ENCODE data around the gene MID1.

Gene MID1

GRCh38 chrX:10447564-10448214 lies 172.7 kb downstream of the MID1 start:
- DNase-seq (ENCODE audit: low spot score) (no peak), FAIRE-seq (peak; percentile 31)

DNA sequence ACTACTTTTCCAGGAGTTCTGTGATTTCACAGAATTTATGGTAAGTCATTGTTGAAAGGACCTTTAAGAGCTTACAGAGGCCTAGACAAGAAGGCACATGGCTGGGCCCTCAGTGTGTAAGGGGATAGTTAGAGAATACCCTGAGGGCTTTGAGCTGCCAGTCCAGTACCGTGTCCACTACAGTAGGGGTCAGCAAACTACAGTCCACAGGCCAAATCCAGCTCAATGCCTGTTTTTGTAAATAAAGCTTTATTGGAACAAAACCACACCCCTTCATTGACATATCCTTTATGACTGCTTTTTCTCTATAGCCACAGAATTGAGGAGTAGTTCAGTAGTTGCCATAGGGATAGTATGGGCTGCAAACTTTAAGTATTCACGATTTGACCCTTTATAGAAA lies 176.2 kb downstream of the MID1 start:
- no peak for FAIRE-seq
- DNase-seq (ENCODE audit: low spot score), result no peak

DNA sequence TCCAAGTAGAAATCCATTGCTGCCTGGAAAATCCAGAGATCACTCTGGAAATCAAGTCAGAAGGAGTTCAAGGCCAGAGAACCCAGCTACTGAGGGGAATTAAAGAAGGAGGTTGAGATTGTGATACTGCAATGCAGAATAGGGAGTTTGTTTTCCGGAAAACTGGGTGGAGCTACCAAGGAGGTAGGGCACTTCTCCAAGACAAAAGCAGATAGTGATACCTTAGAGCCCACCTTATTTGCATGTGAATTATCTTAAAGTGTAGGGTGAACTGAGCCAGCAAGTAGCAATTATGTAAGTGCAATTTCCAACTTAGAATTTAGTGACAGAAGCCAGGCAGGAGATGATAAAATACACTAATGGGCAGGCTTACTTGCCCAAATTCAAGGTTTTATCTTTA lies 178.9 kb downstream of the MID1 start:
- FAIRE-seq (no peak), DNase-seq (ENCODE audit: low spot score) (no peak)

DNA sequence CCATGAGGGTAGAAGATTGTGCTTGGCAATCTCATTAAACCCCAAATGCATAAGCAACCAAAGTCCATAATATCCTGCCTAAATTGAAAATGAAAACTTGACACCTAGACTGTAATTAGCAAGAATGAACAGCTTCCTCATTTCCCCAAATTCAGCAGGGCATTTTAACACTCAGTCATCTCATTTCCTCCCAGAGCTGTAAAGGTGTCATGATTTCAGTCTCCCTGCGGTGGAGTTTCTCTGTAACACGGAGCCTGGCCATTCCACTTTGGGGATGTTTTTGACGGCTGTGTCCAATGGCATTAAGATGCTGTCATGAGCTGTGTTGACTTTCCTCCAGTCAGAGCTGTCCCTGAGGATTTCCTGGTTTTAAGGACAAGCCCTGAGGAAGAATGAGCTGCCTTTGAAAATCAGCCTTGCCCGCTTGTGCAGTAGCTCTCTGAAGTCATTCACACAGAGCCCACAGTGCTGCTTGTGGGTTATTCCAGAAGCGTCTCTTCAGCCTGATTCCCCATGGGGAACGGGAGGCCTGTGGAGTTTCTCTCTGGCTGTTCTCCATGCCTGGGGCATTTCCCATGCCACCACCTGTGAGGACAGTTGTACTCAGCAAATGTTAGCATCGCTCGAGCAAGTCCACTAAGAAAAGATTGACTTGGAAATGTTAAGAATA lies 187.0 kb downstream of the MID1 start:
- no peak for DNase-seq (ENCODE audit: low spot score)
- no peak for FAIRE-seq

- FAIRE-seq, result no peak
- no peak for DNase-seq (ENCODE audit: low spot score)
These were observed 190.5 kb downstream of the MID1 start for GRCh38 chrX:10429908-10430307.

DNA sequence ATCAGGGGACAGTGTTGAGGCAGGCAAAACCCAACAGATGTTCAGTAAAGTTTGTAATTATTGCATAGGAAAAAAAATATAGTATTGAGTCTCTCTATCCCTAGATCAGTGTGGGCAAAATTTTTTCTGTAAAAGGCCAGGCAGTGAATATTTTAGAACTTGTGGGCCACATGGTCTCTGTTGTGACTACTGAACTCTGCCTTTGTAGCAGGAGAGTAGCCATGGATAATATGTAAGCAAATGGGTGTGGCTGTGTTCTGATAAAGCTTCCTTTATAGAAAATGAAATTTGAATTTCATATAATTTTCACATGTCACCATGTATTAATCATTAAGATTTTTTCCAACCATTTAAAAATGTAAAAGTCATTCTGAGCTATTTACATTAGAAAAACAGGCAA lies 193.1 kb downstream of the MID1 start:
- DNase-seq (ENCODE audit: low spot score), result no peak
- FAIRE-seq, result no peak

GRCh38 chrX:10423716-10424115 lies 196.7 kb downstream of the MID1 start:
- no peak for DNase-seq (ENCODE audit: low spot score)
- FAIRE-seq, result no peak

GRCh38 chrX:10420134-10420533 lies 200.3 kb downstream of the MID1 start:
- no peak for DNase-seq (ENCODE audit: low spot score)
- FAIRE-seq, result no peak

- no peak for DNase-seq (ENCODE audit: low spot score)
These were observed 204.0 kb downstream of the MID1 start for GRCh38 chrX:10416424-10416823.

GRCh38 chrX:10415306-10416001 lies 204.9 kb downstream of the MID1 start:
- peak; percentile 49 for DNase-seq (ENCODE audit: low spot score)
- FAIRE-seq, result peak; percentile 92

More at GRCh38 chrX:10416424-10416823, 204.0 kb downstream of the MID1 start:
- no peak for FAIRE-seq

DNA sequence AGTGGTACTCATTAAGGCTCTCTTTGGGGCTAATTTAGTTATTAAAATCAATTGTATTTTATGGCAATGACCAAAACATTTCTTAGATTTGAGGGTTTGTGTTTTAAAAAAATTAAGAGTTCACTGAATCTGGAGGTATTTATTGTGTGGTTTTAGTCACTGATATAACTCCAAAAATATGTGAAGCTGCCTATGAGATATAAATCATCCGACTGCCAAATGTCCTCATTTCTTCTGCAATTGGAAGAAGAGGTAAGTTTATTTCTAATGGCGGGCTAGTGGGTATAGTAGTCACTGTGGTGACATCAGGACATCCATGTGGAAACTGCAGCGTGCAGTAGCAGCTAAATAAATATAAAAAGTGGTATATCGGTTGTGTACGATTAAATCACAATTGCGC lies 205.5 kb downstream of the MID1 start:
- peak; percentile 77 for FAIRE-seq

GRCh38 chrX:10414156-10414824 lies 206.1 kb downstream of the MID1 start:
- DNase-seq (ENCODE audit: low spot score), result no peak
- FAIRE-seq, result no peak

More for the DNA sequence above, 205.5 kb downstream of the MID1 start:
- peak; percentile 59 for DNase-seq (ENCODE audit: low spot score)

DNA sequence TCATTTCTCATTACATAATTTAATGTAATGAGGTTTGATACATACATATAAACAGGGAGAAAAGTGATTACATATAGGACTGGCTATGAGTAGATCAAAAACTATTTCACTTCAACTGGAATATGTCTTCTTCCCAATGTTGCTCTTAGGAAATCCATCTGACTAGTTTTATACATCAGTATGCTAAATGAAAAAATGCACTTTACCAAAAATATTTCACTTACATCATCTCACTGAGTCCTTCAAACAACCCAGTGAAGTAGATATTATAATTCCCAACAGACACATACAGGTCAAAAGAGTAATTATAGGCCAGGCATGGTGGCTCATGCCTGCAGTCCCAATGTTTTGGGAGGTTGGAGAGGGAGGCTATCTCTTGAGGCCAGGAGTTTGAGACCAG lies 215.9 kb downstream of the MID1 start:
- DNase-seq (ENCODE audit: low spot score) (no peak), FAIRE-seq (no peak)

- FAIRE-seq (no peak), DNase-seq (ENCODE audit: low spot score) (no peak)
These were observed 219.1 kb downstream of the MID1 start for GRCh38 chrX:10401239-10401638.

DNA sequence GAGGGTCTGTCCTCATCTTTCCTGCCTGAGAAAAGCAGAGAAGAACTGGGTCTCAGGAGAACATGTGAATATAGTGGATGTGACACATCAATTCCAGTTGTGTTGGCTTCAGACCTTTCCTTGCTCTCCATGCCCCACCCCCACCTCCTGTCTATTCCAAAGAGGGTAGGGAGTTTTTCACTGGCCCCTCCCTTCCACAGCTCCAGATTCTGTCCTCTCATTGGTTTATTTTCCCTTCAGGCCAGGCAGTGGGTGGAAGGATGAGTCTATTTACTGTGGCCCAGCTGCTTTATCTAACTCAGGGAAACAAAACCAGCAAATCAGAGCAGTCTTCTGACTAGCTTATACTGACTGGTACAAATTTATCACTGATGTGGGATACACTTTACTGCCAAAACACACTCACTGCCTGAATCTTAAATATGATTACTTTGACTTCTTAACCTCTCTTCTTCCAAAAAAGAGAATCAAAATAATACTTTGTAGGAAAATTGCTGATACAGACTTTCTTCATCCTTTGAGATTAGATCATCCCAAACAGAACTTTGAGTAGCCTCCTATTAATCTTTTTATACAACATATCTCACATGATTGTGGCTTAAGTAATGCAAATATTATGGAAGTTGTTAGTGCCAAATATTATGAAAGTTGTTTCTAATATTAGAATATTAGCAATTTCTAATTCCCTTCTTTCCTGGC lies 221.2 kb downstream of the MID1 start:
- FAIRE-seq (no peak), DNase-seq (ENCODE audit: low spot score) (no peak)

DNA sequence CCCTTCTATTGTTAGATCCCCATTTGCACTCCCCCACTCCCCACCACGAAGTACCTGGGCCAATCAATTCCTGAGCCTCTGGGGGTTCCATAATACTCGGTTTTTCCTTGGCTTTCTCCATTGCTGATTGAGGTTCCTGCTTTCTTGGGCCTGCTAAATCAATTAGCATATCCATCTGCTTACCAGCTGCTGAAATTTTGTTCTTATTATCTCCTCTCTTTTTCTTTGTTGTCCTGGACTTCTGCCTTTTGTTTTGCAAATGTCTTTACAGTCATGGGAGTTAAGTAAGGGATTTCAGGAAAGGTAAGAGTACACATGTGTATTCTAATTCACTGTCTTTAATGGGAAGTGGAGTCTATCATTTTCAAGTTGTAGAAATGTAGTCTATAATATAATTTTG lies 222.2 kb downstream of the MID1 start:
- FAIRE-seq (no peak), DNase-seq (ENCODE audit: low spot score) (no peak)

GRCh38 chrX:10397349-10397748 lies 223.0 kb downstream of the MID1 start:
- no peak for DNase-seq (ENCODE audit: low spot score)
- no peak for FAIRE-seq

DNA sequence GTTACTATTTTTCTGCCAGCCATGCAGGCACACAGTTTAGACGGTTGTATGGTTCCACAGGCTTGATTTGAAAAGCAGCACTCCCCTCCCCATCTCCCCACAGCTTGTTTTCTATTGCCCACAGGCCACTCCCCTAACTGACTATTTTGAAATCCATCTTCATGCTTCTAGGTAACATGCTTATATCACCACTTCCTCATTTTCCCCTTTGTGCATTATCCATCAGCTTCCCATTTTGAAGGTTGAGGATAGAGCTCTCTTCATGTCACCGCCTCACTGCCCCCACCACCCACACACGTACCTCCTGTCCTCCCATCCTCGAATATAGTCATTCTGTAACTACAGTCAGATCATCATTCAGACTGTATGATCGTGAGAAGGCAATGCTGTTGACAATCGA lies 224.7 kb downstream of the MID1 start:
- DNase-seq (ENCODE audit: low spot score) (no peak), FAIRE-seq (no peak)
